Measurements from ENCODE around the gene HOXA13.

GRCh38 chr7:27247452-27248426, 47.8 kb upstream of the HOXA13 start:
- no peak for TF ChIP-seq CTCF (conservative IDR thresholded peaks at IDR 0.05)
- no peak for TF ChIP-seq EZH2 (IDR thresholded peaks at IDR 0.05; ENCODE audit: low read depth)
